T-helper 2 cell treated with Interferon-gamma antibody and Interleukin-4, amounts not matched to agents 5 μg/mL and 100 μg/mL, for 36 hours (primary cell): Measurements from ENCODE around the gene ARMC6.

Source experiments
- DNase-seq: peaks from one replicate; pipeline ENCODE4 v3.0.0; 2021; ENCODE audit warnings: low spot score
- H3K27ac Mint-ChIP-seq: one replicate; pipeline ENCODE4 v1.8.0; 2021; ENCODE audit warnings: mild to moderate bottlenecking, mixed read lengths
- H3K27me3 Mint-ChIP-seq: one replicate; pipeline ENCODE4 v1.8.0; 2021; ENCODE audit warnings: low read depth, mixed read lengths
- H3K36me3 Mint-ChIP-seq: one replicate; pipeline ENCODE4 v1.8.0; 2021; ENCODE audit warnings: low read depth, mixed read lengths
- H3K4me1 Mint-ChIP-seq: one replicate; pipeline ENCODE4 v1.8.0; 2021; ENCODE audit warnings: low read depth, mixed read lengths
- H3K4me3 Mint-ChIP-seq: one replicate; pipeline ENCODE4 v1.8.0; 2022; ENCODE audit warnings: mild to moderate bottlenecking, moderate library complexity, mixed read lengths
- H3K9me3 Mint-ChIP-seq: one replicate; pipeline ENCODE4 v1.8.0; 2021; ENCODE audit warnings: mixed read lengths

Gene ARMC6

GRCh38 chr19:19064811-19065745, 31.7 kb downstream of the ARMC6 start:
- peak; percentile 37 for DNase-seq
- Mint-ChIP-seq H3K27ac (peak overlapping the region; percentile 90), H3K36me3 (peaks cover 7% of the 10 kb centered on the region), H3K9me3 (no peaks in the 10 kb centered on the region), H3K4me1 (peaks cover 38% of the 10 kb centered on the region), H3K27me3 (no peaks in the 10 kb centered on the region), H3K4me3 (peak overlapping the region; percentile 92)

- peaks cover 35% of the 10 kb centered on the region for H3K4me1 Mint-ChIP-seq
- DNase-seq = no peak
- H3K4me3 Mint-ChIP-seq = no peak overlapping the region
- no peaks in the 10 kb centered on the region for H3K27me3 Mint-ChIP-seq
- peaks cover 7% of the 10 kb centered on the region for H3K36me3 Mint-ChIP-seq
- no peak overlapping the region for H3K27ac Mint-ChIP-seq
- H3K9me3 Mint-ChIP-seq = no peaks in the 10 kb centered on the region
Observed at GRCh38 chr19:19067276-19068072, 34.1 kb downstream of the ARMC6 start.

- Mint-ChIP-seq H3K9me3 (no peaks in the 10 kb centered on the region), H3K4me1 (peaks cover 32% of the 10 kb centered on the region), H3K36me3 (peaks cover 7% of the 10 kb centered on the region), H3K27ac (peak overlapping the region; percentile 57), H3K27me3 (no peaks in the 10 kb centered on the region), H3K4me3 (peak overlapping the region; percentile 24)
- DNase-seq = no peak
Observed at GRCh38 chr19:19068659-19069654, 35.6 kb downstream of the ARMC6 start.

- Mint-ChIP-seq H3K36me3 (peaks cover 7% of the 10 kb centered on the region), H3K4me3 (no peak overlapping the region), H3K4me1 (peaks cover 14% of the 10 kb centered on the region), H3K9me3 (no peaks in the 10 kb centered on the region), H3K27me3 (no peaks in the 10 kb centered on the region), H3K27ac (no peak overlapping the region)
- no peak for DNase-seq
Observed at GRCh38 chr19:19071897-19072296, 38.5 kb downstream of the ARMC6 start.

GRCh38 chr19:19074196-19074882, 40.9 kb downstream of the ARMC6 start:
- Mint-ChIP-seq H3K27me3 (no peaks in the 10 kb centered on the region), H3K4me1 (peaks cover 2% of the 10 kb centered on the region), H3K4me3 (no peak overlapping the region), H3K36me3 (peaks cover 3% of the 10 kb centered on the region), H3K27ac (no peak overlapping the region), H3K9me3 (no peaks in the 10 kb centered on the region)
- no peak for DNase-seq

- Mint-ChIP-seq H3K36me3 (peaks cover 2% of the 10 kb centered on the region), H3K9me3 (no peaks in the 10 kb centered on the region), H3K27me3 (no peaks in the 10 kb centered on the region), H3K27ac (no peak overlapping the region), H3K4me1 (no peaks in the 10 kb centered on the region), H3K4me3 (no peak overlapping the region)
- DNase-seq = no peak
Observed at GRCh38 chr19:19075126-19075525, 41.7 kb downstream of the ARMC6 start.

GRCh38 chr19:19076476-19076875, 43.1 kb downstream of the ARMC6 start:
- DNase-seq = no peak
- Mint-ChIP-seq H3K9me3 (no peaks in the 10 kb centered on the region), H3K36me3 (peaks cover 2% of the 10 kb centered on the region), H3K27me3 (no peaks in the 10 kb centered on the region), H3K4me1 (no peaks in the 10 kb centered on the region), H3K27ac (no peak overlapping the region), H3K4me3 (no peak overlapping the region)

GRCh38 chr19:19077103-19077502, 43.7 kb downstream of the ARMC6 start:
- no peak for DNase-seq
- H3K4me1 Mint-ChIP-seq = no peaks in the 10 kb centered on the region
- peaks cover 2% of the 10 kb centered on the region for H3K36me3 Mint-ChIP-seq
- no peaks in the 10 kb centered on the region for H3K27me3 Mint-ChIP-seq
- H3K4me3 Mint-ChIP-seq = no peak overlapping the region
- no peak overlapping the region for H3K27ac Mint-ChIP-seq
- H3K9me3 Mint-ChIP-seq = no peaks in the 10 kb centered on the region

- Mint-ChIP-seq H3K27me3 (no peaks in the 10 kb centered on the region), H3K9me3 (no peaks in the 10 kb centered on the region), H3K4me3 (no peak overlapping the region), H3K36me3 (peaks cover 2% of the 10 kb centered on the region), H3K27ac (no peak overlapping the region), H3K4me1 (no peaks in the 10 kb centered on the region)
- no peak for DNase-seq
Observed at GRCh38 chr19:19078801-19079200, 45.4 kb downstream of the ARMC6 start.

GRCh38 chr19:19079571-19079970, 46.2 kb downstream of the ARMC6 start:
- Mint-ChIP-seq H3K9me3 (no peaks in the 10 kb centered on the region), H3K4me1 (no peaks in the 10 kb centered on the region), H3K27ac (no peak overlapping the region), H3K4me3 (no peak overlapping the region), H3K36me3 (peaks cover 2% of the 10 kb centered on the region), H3K27me3 (no peaks in the 10 kb centered on the region)
- DNase-seq = no peak

GRCh38 chr19:19081642-19082151, 48.3 kb downstream of the ARMC6 start:
- Mint-ChIP-seq H3K36me3 (peaks cover 2% of the 10 kb centered on the region), H3K27me3 (no peaks in the 10 kb centered on the region), H3K27ac (no peak overlapping the region), H3K9me3 (no peaks in the 10 kb centered on the region), H3K4me3 (no peak overlapping the region), H3K4me1 (no peaks in the 10 kb centered on the region)
- no peak for DNase-seq

GRCh38 chr19:19083413-19084178, 50.2 kb downstream of the ARMC6 start:
- Mint-ChIP-seq H3K27me3 (no peaks in the 10 kb centered on the region), H3K4me1 (no peaks in the 10 kb centered on the region), H3K4me3 (no peak overlapping the region), H3K9me3 (no peaks in the 10 kb centered on the region), H3K27ac (no peak overlapping the region), H3K36me3 (peaks cover 2% of the 10 kb centered on the region)
- no peak for DNase-seq
